PC-3 (cell line): ENCODE results near the gene SPRR2A. TPM values are rescaled to one million over a fixed set of nuclear protein-coding genes. Genes with fewer than 3 reads are reported as not detected.
"Not testable (repeated sequence)": the region's sequence is repeated elsewhere in the genome, so short reads cannot be mapped to it uniquely, and the experiment has no call there.

ENCODE experiments used
- ATAC-seq: fragments of 200-7000 bp; cut with Tn5 transposase; 2 replicates; pipeline ENCODE4 v1.9.1; 2020; ENCODE audit warnings: mild to moderate bottlenecking, moderate library complexity
- BruUV-seq: library from RNA; stranded (reverse); fragments of 400-500 nt; replicated peaks from 2 replicates; lab custom pipeline; 2021; lab: Mats Ljungman, UMichigan
- CTCF ChIA-PET: fragments of 300-600 bp; sonication (Branson Sonifier 250); formaldehyde crosslinking; loops from one replicate; lab custom pipeline; 2022; ENCODE audit warnings: antibody characterized with exemption; lab: Charles Lee
- POLR2A ChIA-PET: fragments of 300-600 bp; sonication (Branson Sonifier 250); formaldehyde crosslinking; loops from one replicate; lab custom pipeline; 2022; ENCODE audit warnings: antibody characterized with exemption; ENCODE audit not compliant: unreplicated experiment; lab: Charles Lee
- DNase-seq: peaks from one replicate; pipeline ENCODE4 v3.0.0-alpha.2; 2015
- H2AFZ ChIP-seq: fragments of 300-600 bp; sonication (generic); 2 replicates; pipeline ENCODE4 v1.6.0; 2016; ENCODE audit warnings: antibody characterized with exemption, low read length
- H3F3A ChIP-seq: fragments of 300-600 bp; sonication (generic); one replicate; pipeline ENCODE4 v1.6.0; 2017; ENCODE audit warnings: antibody characterized with exemption, low read length, control low read depth, mild to moderate bottlenecking; ENCODE audit not compliant: unreplicated experiment
- H3K27ac ChIP-seq: fragments of 300-600 bp; sonication (generic); 2 replicates; pipeline ENCODE4 v1.5.1; 2016; ENCODE audit warnings: mild to moderate bottlenecking, low read length
- H3K27me3 ChIP-seq: fragments of 300-600 bp; sonication (generic); 2 replicates; pipeline ENCODE4 v1.6.1; 2016; ENCODE audit warnings: low read length, mixed read lengths
- H3K36me3 ChIP-seq: fragments of 300-600 bp; sonication (generic); 2 replicates; pipeline ENCODE4 v1.6.1; 2016; ENCODE audit warnings: low read depth, mixed run types, low read length, mixed read lengths
- H3K4me1 ChIP-seq: fragments of 300-600 bp; sonication (generic); 2 replicates; pipeline ENCODE4 v1.5.1; 2016; ENCODE audit warnings: low read length; ENCODE audit not compliant: insufficient read depth
- H3K4me2 ChIP-seq: fragments of 300-600 bp; sonication (generic); 2 replicates; pipeline ENCODE4 v1.6.0; 2016; ENCODE audit warnings: low read length
- H3K4me3 ChIP-seq: fragments of 300-600 bp; sonication (generic); 2 replicates; pipeline ENCODE4 v1.5.1; 2016; ENCODE audit warnings: mild to moderate bottlenecking, low read length, mixed read lengths
- H3K79me2 ChIP-seq: fragments of 300-600 bp; sonication (generic); 2 replicates; pipeline ENCODE4 v1.6.1; 2017; ENCODE audit warnings: low read length, mixed read lengths
- H3K9ac ChIP-seq: fragments of 300-600 bp; sonication (generic); 2 replicates; pipeline ENCODE4 v1.6.0; 2016; ENCODE audit warnings: mild to moderate bottlenecking, low read length
- H3K9me2 ChIP-seq: fragments of 300-600 bp; sonication (generic); replicated peaks from 2 replicates; pipeline ENCODE4 v1.6.1; 2016; ENCODE audit warnings: mixed run types, low read length, mixed read lengths
- H3K9me3 ChIP-seq: fragments of 300-600 bp; sonication (generic); 2 replicates; pipeline ENCODE4 v1.6.1; 2016; ENCODE audit warnings: low read length, mixed read lengths
- H4K20me1 ChIP-seq: fragments of 300-600 bp; sonication (generic); 2 replicates; pipeline ENCODE4 v1.6.1; 2016; ENCODE audit warnings: low read length, mixed read lengths
- EZH2 ChIP-seq: fragments of 300-600 bp; sonication (generic); IDR thresholded peaks from one replicate; pipeline ENCODE4 v1.6.1; 2017; ENCODE audit warnings: antibody characterized with exemption, mild to moderate bottlenecking, low read length; ENCODE audit not compliant: unreplicated experiment
- EZH2phosphoT487 ChIP-seq: fragments of 300-600 bp; sonication (generic); IDR thresholded peaks from 2 replicates; pipeline ENCODE4 v1.6.1; 2018; ENCODE audit warnings: mild to moderate bottlenecking, antibody characterized with exemption, low read length, borderline replicate concordance
- intact Hi-C: fragments of 100-400 bp; cut with micrococcal nuclease; formaldehyde crosslinking; loops from 2 replicates; pipeline ENCODE4 v1.9.0; 2023
- total RNA-seq: library from RNA; depleted of rRNA; stranded (reverse); fragments of >200 nt; gene quantifications from 2 replicates; pipeline ENCODE4 v1.2.3, GENCODE V29; 2014
- TF ChIP-seq, protein P1 (sequence below): fragments of 300-600 bp; sonication (generic); conservative IDR thresholded peaks from 2 replicates; pipeline ENCODE4 v1.5.1; 2017; ENCODE audit warnings: antibody characterized with exemption, low read depth, mild to moderate bottlenecking, low read length

Gene SPRR2A
- total RNA-seq, 1 experiment from 2014 or later, result not detected

DNA sequence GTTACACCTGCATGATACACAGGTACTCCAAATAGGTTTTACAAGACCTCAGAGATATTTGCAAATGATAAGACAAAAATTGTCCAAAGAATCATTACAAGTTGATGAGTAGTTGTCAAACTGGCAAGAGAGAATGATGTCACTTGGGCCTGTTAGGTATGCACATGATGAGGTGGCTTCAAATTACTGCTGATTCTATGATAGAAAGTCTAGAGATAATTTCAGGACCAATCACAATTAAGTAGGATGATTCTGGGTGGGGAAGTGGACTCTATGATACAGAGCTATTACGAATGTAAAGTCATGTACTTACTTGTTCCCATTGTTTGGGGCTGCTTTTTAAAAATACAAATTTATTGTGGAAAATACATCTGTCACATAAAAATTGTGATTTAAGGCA lies 31.5 kb downstream of the SPRR2A start:
- no peaks in the 10 kb centered on the region for H3K36me3 ChIP-seq
- no peak overlapping the region for H3K27ac ChIP-seq
- no peaks in the 10 kb centered on the region for H3K9me2 ChIP-seq
- ChIA-PET CTCF (no interaction called here), POLR2A (no interaction called here)
- H3K4me2 ChIP-seq, result no peak overlapping the region
- no peaks in the 10 kb centered on the region for H4K20me1 ChIP-seq
- intact Hi-C loops, result no loop called here
- no TSS peak for BruUV-seq
- no peaks in the 10 kb centered on the region for H3K9me3 ChIP-seq
- no peak overlapping the region for H3K4me3 ChIP-seq
- no peaks in the 10 kb centered on the region; the same call in 1 of the 2 replicates for H3K4me1 ChIP-seq
- ATAC-seq, result no peak
- H3K27me3 ChIP-seq, result peaks cover 17% of the 10 kb centered on the region; the same call in 1 of the 2 replicates
- H3K79me2 ChIP-seq, result no peaks in the 10 kb centered on the region
- no peaks in the 10 kb centered on the region for H3F3A ChIP-seq
- H2AFZ ChIP-seq, result no peak overlapping the region
- DNase-seq, result no peak
- TF ChIP-seq EZH2 (no peak), EZH2phosphoT487 (no peak)
- TF ChIP-seq, protein P1, sequence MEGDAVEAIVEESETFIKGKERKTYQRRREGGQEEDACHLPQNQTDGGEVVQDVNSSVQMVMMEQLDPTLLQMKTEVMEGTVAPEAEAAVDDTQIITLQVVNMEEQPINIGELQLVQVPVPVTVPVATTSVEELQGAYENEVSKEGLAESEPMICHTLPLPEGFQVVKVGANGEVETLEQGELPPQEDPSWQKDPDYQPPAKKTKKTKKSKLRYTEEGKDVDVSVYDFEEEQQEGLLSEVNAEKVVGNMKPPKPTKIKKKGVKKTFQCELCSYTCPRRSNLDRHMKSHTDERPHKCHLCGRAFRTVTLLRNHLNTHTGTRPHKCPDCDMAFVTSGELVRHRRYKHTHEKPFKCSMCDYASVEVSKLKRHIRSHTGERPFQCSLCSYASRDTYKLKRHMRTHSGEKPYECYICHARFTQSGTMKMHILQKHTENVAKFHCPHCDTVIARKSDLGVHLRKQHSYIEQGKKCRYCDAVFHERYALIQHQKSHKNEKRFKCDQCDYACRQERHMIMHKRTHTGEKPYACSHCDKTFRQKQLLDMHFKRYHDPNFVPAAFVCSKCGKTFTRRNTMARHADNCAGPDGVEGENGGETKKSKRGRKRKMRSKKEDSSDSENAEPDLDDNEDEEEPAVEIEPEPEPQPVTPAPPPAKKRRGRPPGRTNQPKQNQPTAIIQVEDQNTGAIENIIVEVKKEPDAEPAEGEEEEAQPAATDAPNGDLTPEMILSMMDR, result no peak
- no peak overlapping the region for H3K9ac ChIP-seq

DNA sequence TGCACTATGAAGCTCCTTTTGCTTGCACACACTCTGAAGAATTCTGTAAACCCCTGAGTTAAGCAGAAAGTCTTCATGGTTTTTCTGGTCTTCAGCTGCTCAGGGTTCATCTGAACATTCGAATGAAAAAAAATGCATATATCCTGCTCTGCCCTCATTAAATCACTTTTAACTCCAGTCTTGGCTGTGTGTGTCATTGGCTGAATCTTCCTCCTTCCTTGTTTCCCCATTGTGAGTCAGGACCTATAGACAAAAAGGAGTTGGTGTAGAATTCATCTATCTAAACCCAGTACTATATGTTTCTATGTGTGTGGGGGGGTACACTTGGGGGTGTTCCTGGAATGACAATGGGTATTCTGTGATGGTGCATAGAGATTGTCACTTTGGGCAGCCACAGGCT lies 32.9 kb downstream of the SPRR2A start:
- intact Hi-C loops, result no loop called here
- H3K9me3 ChIP-seq, result no peaks in the 10 kb centered on the region
- TF ChIP-seq EZH2phosphoT487, result no peak
- no peak for TF ChIP-seq EZH2
- TF ChIP-seq, protein P1, result no peak
- H3K36me3 ChIP-seq, result no peaks in the 10 kb centered on the region
- BruUV-seq, result no TSS peak
- DNase-seq, result no peak
- CTCF ChIA-PET, result no interaction called here
- H3K4me3 ChIP-seq, result no peak overlapping the region
- no peak overlapping the region for H3K4me2 ChIP-seq
- POLR2A ChIA-PET, result no interaction called here
- H3F3A ChIP-seq, result no peaks in the 10 kb centered on the region
- no peak overlapping the region for H3K9ac ChIP-seq
- no peaks in the 10 kb centered on the region for H3K9me2 ChIP-seq
- no peaks in the 10 kb centered on the region for H4K20me1 ChIP-seq
- no peak overlapping the region for H2AFZ ChIP-seq
- H3K27ac ChIP-seq, result no peak overlapping the region
- ATAC-seq, result no peak
- H3K79me2 ChIP-seq, result no peaks in the 10 kb centered on the region
- H3K27me3 ChIP-seq, result peaks cover 25% of the 10 kb centered on the region; the same call in 1 of the 2 replicates
- no peaks in the 10 kb centered on the region for H3K4me1 ChIP-seq

DNA sequence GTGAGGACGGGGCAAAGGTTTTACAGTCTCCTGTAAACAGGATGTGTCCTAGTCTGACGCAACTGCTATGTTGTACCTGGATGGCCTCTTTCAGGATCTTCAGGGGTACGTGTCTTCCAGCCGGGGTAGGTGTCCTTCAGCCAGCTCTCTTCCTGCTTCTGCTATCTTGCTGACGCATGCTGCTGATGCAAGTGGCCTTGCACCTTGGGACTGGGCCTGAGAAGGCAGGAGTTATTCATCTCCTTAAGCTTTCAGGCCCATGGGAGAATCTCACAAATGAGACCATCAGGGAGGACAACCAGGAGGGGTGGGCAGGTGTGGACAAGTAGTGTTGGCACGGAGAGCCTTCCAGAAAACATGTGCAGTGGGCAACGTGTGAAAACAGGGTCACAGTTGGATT lies 34.2 kb downstream of the SPRR2A start:
- H3K4me2 ChIP-seq, result no peak overlapping the region
- CTCF ChIA-PET, result no interaction called here

DNA sequence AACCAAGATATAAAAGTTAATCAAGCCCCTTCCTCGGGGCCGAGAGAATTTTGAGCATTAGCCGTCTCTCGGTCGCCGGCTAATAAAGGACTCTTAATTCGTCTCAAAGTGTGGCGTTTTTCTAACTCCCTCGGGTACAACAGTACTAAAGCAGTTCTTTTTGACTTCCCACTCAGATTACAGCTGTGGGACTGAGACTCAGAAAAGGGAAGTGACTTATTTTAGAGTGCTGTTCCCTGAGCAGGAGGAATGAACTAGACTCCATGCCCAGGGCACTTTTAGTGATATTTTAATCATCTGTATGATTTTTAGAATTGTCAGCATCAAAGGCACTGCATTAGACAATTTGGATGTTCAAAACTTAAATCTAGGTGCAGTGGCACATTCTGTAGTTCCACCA lies 35.0 kb downstream of the SPRR2A start:
- CTCF ChIA-PET, H3K4me3 ChIP-seq, ATAC-seq, H3K4me1 ChIP-seq, POLR2A ChIA-PET, H3F3A ChIP-seq, H3K27ac ChIP-seq, H3K9ac ChIP-seq, DNase-seq, H3K4me2 ChIP-seq, H2AFZ ChIP-seq, H3K36me3 ChIP-seq, H3K9me3 ChIP-seq, H3K79me2 ChIP-seq, BruUV-seq, intact Hi-C loops, H3K9me2 ChIP-seq, H4K20me1 ChIP-seq: not testable (repeated sequence)
- H3K27me3 ChIP-seq, result peaks cover 35% of the 10 kb centered on the region; the same call in 1 of the 2 replicates

More for the DNA sequence above, 34.2 kb downstream of the SPRR2A start:
- H3K9me2 ChIP-seq, result no peaks in the 10 kb centered on the region
- no peaks in the 10 kb centered on the region for H3F3A ChIP-seq
- H3K4me1 ChIP-seq, result no peaks in the 10 kb centered on the region
- DNase-seq, result no peak
- H3K27ac ChIP-seq, result no peak overlapping the region
- intact Hi-C loops, result no loop called here
- H4K20me1 ChIP-seq, result no peaks in the 10 kb centered on the region
- ATAC-seq, result no peak
- H2AFZ ChIP-seq, result no peak overlapping the region
- no peaks in the 10 kb centered on the region for H3K79me2 ChIP-seq
- H3K27me3 ChIP-seq, result peaks cover 35% of the 10 kb centered on the region; the same call in 1 of the 2 replicates
- no peaks in the 10 kb centered on the region for H3K36me3 ChIP-seq
- BruUV-seq, result no TSS peak
- no peak overlapping the region for H3K4me3 ChIP-seq
- no peak overlapping the region for H3K9ac ChIP-seq
- POLR2A ChIA-PET, result no interaction called here
- no peaks in the 10 kb centered on the region for H3K9me3 ChIP-seq
- TF ChIP-seq EZH2 (no peak), EZH2phosphoT487 (no peak)
- TF ChIP-seq, protein P1, result no peak
